Endothelial cell of umbilical vein (primary cell): ENCODE data around the gene MAPT. TPM values are rescaled to one million over a fixed set of nuclear protein-coding genes. Genes with fewer than 3 reads are reported as not detected.

Source experiments
- BruUV-seq: library from RNA; stranded (reverse); fragments of 400-500 nt; replicated peaks from 2 replicates; lab custom pipeline; 2021; lab: Mats Ljungman, UMichigan
- CTCF ChIA-PET: fragments of 300-600, 350-600 bp; sonication (Branson Sonifier 250); formaldehyde crosslinking; loops from one replicate; lab custom pipeline; 2021; ENCODE audit warnings: antibody characterized with exemption, inconsistent platforms; lab: Charles Lee
- POLR2A ChIA-PET: fragments of 300-600, 350-600 bp; sonication (Branson Sonifier 250); formaldehyde crosslinking; loops from one replicate; lab custom pipeline; 2021; ENCODE audit warnings: antibody characterized with exemption, inconsistent platforms; lab: Charles Lee
- DNase-seq: peaks from one replicate; pipeline ENCODE4 v3.0.0-alpha.2; 2011; ENCODE audit warnings: low read depth, low spot score
- FAIRE-seq: peaks from 2 replicates; lab custom pipeline; 2011; peaks lifted over from hg19 to GRCh38; lab: Jason Lieb, UNC
- H2AFZ ChIP-seq: 2 replicates; pipeline ENCODE4 v1.6.0; 2012; ENCODE audit warnings: low read depth, low read length, control low read depth, inconsistent platforms
- H3K27ac ChIP-seq: 2 replicates; pipeline ENCODE4 v1.5.1; 2011; ENCODE audit warnings: low read depth, mild to moderate bottlenecking, control low read depth, low read length, moderate library complexity; ENCODE audit not compliant: insufficient read depth
- H3K27me3 ChIP-seq, 2 experiments: 2 replicates each; pipeline versions ENCODE4 v1.6.0 to v1.6.1; 2011; ENCODE audit warnings: low read length in 2 of 2, mixed read lengths in 1 of 2; ENCODE audit not compliant: control insufficient read depth in 2 of 2, insufficient read depth in 2 of 2
- H3K36me3 ChIP-seq, 2 experiments: 2 replicates in 1 of 2; 3 replicates in 1 of 2; pipeline ENCODE4 v1.5.1; 2011; ENCODE audit warnings: low read length in 2 of 2, mild to moderate bottlenecking in 1 of 2, moderate library complexity in 1 of 2; ENCODE audit not compliant: control insufficient read depth in 2 of 2, insufficient read depth in 2 of 2; ENCODE audit errors: extremely low read depth in 1 of 2
- H3K4me1 ChIP-seq: 3 replicates; pipeline ENCODE4 v1.5.1; 2011; ENCODE audit warnings: mild to moderate bottlenecking, low read length; ENCODE audit not compliant: control insufficient read depth, insufficient read depth; ENCODE audit errors: extremely low read depth
- H3K4me2 ChIP-seq: 2 replicates; pipeline ENCODE4 v1.6.1; 2011; ENCODE audit warnings: low read length, control low read depth, mixed read lengths; ENCODE audit not compliant: insufficient read depth
- H3K4me3 ChIP-seq, 3 experiments: fragments of 200-600 bp in 1 of 3; sonication (generic), shearing (Covaris generic) in 1 of 3; replicated peaks in 1 of 3; 2 replicates each; pipeline ENCODE4 v1.5.1; 2011 to 2016; ENCODE audit warnings: control low read depth in 3 of 3, low read length in 3 of 3, mild to moderate bottlenecking in 2 of 3, inconsistent platforms in 1 of 3, low read depth in 1 of 3, moderate library complexity in 1 of 3; ENCODE audit not compliant: insufficient read depth in 1 of 3
- H3K79me2 ChIP-seq: 2 replicates; pipeline ENCODE4 v1.6.0; 2012; ENCODE audit warnings: low read length, inconsistent platforms; ENCODE audit not compliant: control insufficient read depth, insufficient read depth
- H3K9ac ChIP-seq: replicated peaks from 2 replicates; pipeline ENCODE3; 2011; ENCODE audit warnings: low read length, control low read depth; ENCODE audit not compliant: insufficient read depth; ENCODE audit errors: extremely low read depth
- H3K9me1 ChIP-seq: replicated peaks from 3 replicates; pipeline ENCODE4 v1.6.0; 2011; ENCODE audit warnings: mild to moderate bottlenecking, low read length; ENCODE audit not compliant: control insufficient read depth, insufficient read depth; ENCODE audit errors: extremely low read depth
- H3K9me3 ChIP-seq: replicated peaks from 2 replicates; pipeline ENCODE4 v1.5.1; 2012; ENCODE audit warnings: low read length, inconsistent platforms; ENCODE audit not compliant: control insufficient read depth, insufficient read depth
- H4K20me1 ChIP-seq: replicated peaks from 2 replicates; pipeline ENCODE3; 2011; ENCODE audit warnings: mild to moderate bottlenecking, low read length; ENCODE audit not compliant: control insufficient read depth, insufficient read depth; ENCODE audit errors: extremely low read depth
- EZH2 ChIP-seq: IDR thresholded peaks from 2 replicates; pipeline ENCODE4 v1.6.1; 2012; ENCODE audit warnings: borderline replicate concordance, low read depth, mild to moderate bottlenecking, moderate library complexity, low read length, inconsistent platforms; ENCODE audit not compliant: severe bottlenecking
- FOS ChIP-seq: IDR thresholded peaks from 2 replicates; pipeline ENCODE4 v1.6.1; 2011; ENCODE audit warnings: mild to moderate bottlenecking, low read length, moderate library complexity, borderline replicate concordance; ENCODE audit not compliant: insufficient read depth
- JUN ChIP-seq: IDR thresholded peaks from 2 replicates; pipeline ENCODE4 v1.6.1; 2011; ENCODE audit warnings: borderline replicate concordance, low read depth; ENCODE audit not compliant: insufficient read length, insufficient read depth
- MYC ChIP-seq: IDR thresholded peaks from one replicate; pipeline ENCODE4 v1.6.1; 2011; ENCODE audit warnings: mild to moderate bottlenecking, low read depth, low read length
- POLR2A ChIP-seq: IDR thresholded peaks from 2 replicates; pipeline ENCODE4 v1.6.1; 2012; ENCODE audit warnings: low read depth, mild to moderate bottlenecking, control low read depth, low read length
- POLR2AphosphoS5 ChIP-seq: IDR thresholded peaks from 2 replicates; pipeline ENCODE4 v1.6.1; 2012; ENCODE audit warnings: low read depth, mild to moderate bottlenecking, control low read depth, low read length, moderate library complexity; ENCODE audit not compliant: insufficient read depth
- dilution Hi-C: fragments of 300-500 bp; cut with MboI; formaldehyde crosslinking; loops from one replicate; pipeline ENCODE4 v1.15.0; 2019; ENCODE audit warnings: low sequenced_read_pairs; ENCODE audit not compliant: extremely low pct_ligation_motif_present
- intact Hi-C: fragments of 100-400 bp; cut with micrococcal nuclease; formaldehyde crosslinking; loops from one replicate; pipeline ENCODE4 v1.10.0; 2022
- polyA plus RNA-seq, 4 experiments: library from polyadenylated mRNA; depleted of rRNA in 3 of 4; stranded (reverse) in 3 of 4; unstranded in 1 of 4; fragments of >200 nt; gene quantifications; 2 replicates each; pipeline versions ENCODE4 v1.2.1 to v1.2.3, GENCODE V29; 2011 to 2012; ENCODE audit warnings: missing spikeins in 1 of 4
- total RNA-seq: library from RNA; stranded (reverse); gene quantifications from 2 replicates; pipeline ENCODE4 v1.2.3, GENCODE V29; 2021
- TF ChIP-seq, protein P1 (sequence below): IDR thresholded peaks from 2 replicates; pipeline ENCODE4 v1.6.1; 2011; ENCODE audit not compliant: insufficient read depth, insufficient read length
- TF ChIP-seq, protein P2 (sequence below), 2 donors: IDR thresholded peaks; 1 replicate in 1 of 2; 2 replicates in 1 of 2; pipeline ENCODE4 v1.5.1; 2011; ENCODE audit warnings: low read length in 2 of 2, mild to moderate bottlenecking in 2 of 2, moderate library complexity in 2 of 2, control low read depth in 1 of 2, inconsistent platforms in 1 of 2, low read depth in 1 of 2; ENCODE audit not compliant: insufficient read depth in 1 of 2; ENCODE audit errors: extremely low read depth in 1 of 2

MAPT gene
- total and polyA plus RNA-seq, 2 donors (not counting 3 experiments of a cell fraction or from before 2014, with no cell fraction given), result 0.04 to 0.51 TPM

DNA sequence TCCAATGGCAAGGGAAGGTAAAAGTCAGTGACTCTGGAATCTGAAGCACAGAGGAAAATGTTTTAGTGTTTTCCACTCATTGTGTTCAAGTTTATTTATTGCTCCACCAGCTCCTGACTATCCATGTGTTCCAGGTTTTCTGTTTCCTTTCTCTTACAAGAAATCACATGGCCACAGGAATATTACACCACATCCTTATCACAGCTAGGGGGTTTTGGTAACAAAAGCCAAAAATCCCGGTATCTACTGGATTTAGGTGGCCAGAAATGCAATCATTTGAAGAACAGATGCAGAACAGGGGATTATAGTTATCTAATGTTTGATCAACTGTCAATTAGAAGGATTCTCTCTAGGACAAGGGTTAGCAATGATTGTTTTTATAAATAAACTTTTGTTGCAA is 152.6 kb downstream of the MAPT start:
- peak; percentile 63 for FAIRE-seq
- no peak overlapping the region for H3K4me3 ChIP-seq
- H3K9me1 ChIP-seq, result no peaks in the 10 kb centered on the region
- no peaks in the 10 kb centered on the region for H3K9me3 ChIP-seq
- no peak overlapping the region for H3K9ac ChIP-seq
- intact Hi-C loops, result no loop called here
- H3K79me2 ChIP-seq, result peaks cover 7% of the 10 kb centered on the region
- H2AFZ ChIP-seq, result no peak overlapping the region
- DNase-seq, result peak; percentile 72
- no peaks in the 10 kb centered on the region for H3K27me3 ChIP-seq
- TF ChIP-seq EZH2 (no peak), POLR2AphosphoS5 (no peak), FOS (no peak), POLR2A (no peak), JUN (no peak), MYC (no peak)
- TF ChIP-seq, protein P1, sequence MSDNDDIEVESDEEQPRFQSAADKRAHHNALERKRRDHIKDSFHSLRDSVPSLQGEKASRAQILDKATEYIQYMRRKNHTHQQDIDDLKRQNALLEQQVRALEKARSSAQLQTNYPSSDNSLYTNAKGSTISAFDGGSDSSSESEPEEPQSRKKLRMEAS, result no peak
- TF ChIP-seq, protein P2, sequence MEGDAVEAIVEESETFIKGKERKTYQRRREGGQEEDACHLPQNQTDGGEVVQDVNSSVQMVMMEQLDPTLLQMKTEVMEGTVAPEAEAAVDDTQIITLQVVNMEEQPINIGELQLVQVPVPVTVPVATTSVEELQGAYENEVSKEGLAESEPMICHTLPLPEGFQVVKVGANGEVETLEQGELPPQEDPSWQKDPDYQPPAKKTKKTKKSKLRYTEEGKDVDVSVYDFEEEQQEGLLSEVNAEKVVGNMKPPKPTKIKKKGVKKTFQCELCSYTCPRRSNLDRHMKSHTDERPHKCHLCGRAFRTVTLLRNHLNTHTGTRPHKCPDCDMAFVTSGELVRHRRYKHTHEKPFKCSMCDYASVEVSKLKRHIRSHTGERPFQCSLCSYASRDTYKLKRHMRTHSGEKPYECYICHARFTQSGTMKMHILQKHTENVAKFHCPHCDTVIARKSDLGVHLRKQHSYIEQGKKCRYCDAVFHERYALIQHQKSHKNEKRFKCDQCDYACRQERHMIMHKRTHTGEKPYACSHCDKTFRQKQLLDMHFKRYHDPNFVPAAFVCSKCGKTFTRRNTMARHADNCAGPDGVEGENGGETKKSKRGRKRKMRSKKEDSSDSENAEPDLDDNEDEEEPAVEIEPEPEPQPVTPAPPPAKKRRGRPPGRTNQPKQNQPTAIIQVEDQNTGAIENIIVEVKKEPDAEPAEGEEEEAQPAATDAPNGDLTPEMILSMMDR (IDR thresholded peaks at IDR 0.05; ENCODE audit: extremely low read depth in 1 of 2, insufficient read depth in 1 of 2, low read depth in 1 of 2, low read length in 2 of 2), result no peak
- H3K27ac ChIP-seq, result no peak overlapping the region
- H3K36me3 ChIP-seq, result peaks cover 10 to 18% of the 10 kb centered on the region in 2 experiments
- CTCF ChIA-PET, result interaction anchor here (0.6 to 3.7 kb wide), 7 partner anchors 10 to 165 kb away, joined by 3 to 131 read pairs (median 4); partner anchors contain the start of gene KANSL1
- no TSS peak for BruUV-seq
- POLR2A ChIA-PET, result no interaction called here
- dilution Hi-C loops, result no loop called here
- H3K4me1 ChIP-seq, result peaks cover 9% of the 10 kb centered on the region
- H4K20me1 ChIP-seq, result no peaks in the 10 kb centered on the region
- H3K4me2 ChIP-seq, result no peak overlapping the region
